ENCODE data around the gene AGBL1.

DNA sequence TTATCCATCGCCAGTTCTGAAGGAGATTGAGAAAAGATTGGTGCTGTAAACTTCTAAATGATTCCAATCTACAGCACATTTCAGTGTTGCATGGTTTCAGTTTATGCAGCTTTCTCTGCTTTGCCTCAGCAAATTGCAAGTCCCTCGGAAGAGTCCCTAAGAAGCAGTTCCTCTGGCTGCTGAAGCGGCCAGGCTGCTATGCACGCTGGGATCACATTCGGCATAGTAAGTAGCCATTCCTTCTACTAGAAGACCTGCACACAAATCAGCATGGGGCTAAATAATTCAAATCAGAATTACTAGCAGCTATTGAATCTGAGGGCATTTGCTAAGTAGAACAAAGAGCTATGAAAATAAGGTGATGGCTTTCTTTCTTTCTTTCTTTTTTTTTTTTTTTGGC lies 769.5 kb downstream of the AGBL1 start:
- TF ChIP-seq EZH2 (IDR thresholded peaks at IDR 0.05; ENCODE audit: low read length) (no peak), CTCF (optimal IDR thresholded peaks at IDR 0.05 in 1 of 3, IDR thresholded peaks at IDR 0.05 in 1 of 3, conservative IDR thresholded peaks at IDR 0.05 in 1 of 3; ENCODE audit: extremely low read depth in 1 of 3, insufficient read depth in 2 of 3, low read length in 3 of 3) (no peak)
